Measurements from ENCODE around the gene SDR9C7. TPM values are rescaled to one million over a fixed set of nuclear protein-coding genes. Genes with fewer than 3 reads are reported as not detected.

SDR9C7 gene
- polyA plus RNA-seq, 1 experiment, result not detected

DNA sequence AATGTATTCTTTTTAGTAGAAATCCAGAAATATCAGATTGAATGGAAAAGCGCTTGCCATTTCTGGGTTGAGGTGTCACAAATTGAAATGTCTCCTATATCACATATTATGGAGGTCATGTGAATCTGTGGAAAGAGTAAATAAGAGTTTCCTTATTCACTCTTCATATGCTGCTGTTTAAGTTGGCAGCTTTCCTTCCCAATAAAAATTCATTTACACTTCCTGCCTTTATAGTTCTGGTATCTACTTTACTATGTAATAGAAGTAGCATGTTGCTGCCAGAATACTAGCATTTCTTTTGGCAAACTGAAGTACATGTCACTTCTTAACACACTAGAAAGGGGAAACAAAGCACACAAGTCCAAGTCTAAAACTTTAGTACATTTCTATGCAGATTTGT, 60.8 kb downstream of the SDR9C7 start:
- Histone ChIP-seq H3K4me3 (ENCODE audit: low read depth, low read length) (no peak overlapping the region), H3K27me3 (ENCODE audit: control insufficient read depth, insufficient read depth, low read length) (no peaks in the 10 kb centered on the region), H3K36me3 (ENCODE audit: control insufficient read depth, insufficient read depth, low read length) (no peaks in the 10 kb centered on the region)
- POLR2A ChIA-PET, result no interaction called here
- CTCF ChIA-PET, result no interaction called here
- no peak for DNase-seq (ENCODE audit: low read depth)
- TF ChIP-seq, protein P1, sequence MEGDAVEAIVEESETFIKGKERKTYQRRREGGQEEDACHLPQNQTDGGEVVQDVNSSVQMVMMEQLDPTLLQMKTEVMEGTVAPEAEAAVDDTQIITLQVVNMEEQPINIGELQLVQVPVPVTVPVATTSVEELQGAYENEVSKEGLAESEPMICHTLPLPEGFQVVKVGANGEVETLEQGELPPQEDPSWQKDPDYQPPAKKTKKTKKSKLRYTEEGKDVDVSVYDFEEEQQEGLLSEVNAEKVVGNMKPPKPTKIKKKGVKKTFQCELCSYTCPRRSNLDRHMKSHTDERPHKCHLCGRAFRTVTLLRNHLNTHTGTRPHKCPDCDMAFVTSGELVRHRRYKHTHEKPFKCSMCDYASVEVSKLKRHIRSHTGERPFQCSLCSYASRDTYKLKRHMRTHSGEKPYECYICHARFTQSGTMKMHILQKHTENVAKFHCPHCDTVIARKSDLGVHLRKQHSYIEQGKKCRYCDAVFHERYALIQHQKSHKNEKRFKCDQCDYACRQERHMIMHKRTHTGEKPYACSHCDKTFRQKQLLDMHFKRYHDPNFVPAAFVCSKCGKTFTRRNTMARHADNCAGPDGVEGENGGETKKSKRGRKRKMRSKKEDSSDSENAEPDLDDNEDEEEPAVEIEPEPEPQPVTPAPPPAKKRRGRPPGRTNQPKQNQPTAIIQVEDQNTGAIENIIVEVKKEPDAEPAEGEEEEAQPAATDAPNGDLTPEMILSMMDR (IDR thresholded peaks at IDR 0.05; ENCODE audit: insufficient read depth, low read depth, low read length), result no peak

Other genes with a start within 250 kb of the SDR9C7 start
- gene PTGES3, start 246.1 kb downstream of the SDR9C7 start, polyA plus RNA-seq (2011; rRNA removed), result 24.7 and 49.1 TPM in 2 replicates
- gene NACA, start 209.1 kb downstream of the SDR9C7 start, polyA plus RNA-seq (2011; rRNA removed), result 678 and 921 TPM in 2 replicates
- gene PRIM1, start 182.1 kb downstream of the SDR9C7 start, polyA plus RNA-seq (2011; rRNA removed), result 5.1 and 7.8 TPM in 2 replicates
- gene HSD17B6, start 171.1 kb downstream of the SDR9C7 start, polyA plus RNA-seq (2011; rRNA removed), result 11.3 and 12.2 TPM in 2 replicates
- 0.07 TPM in 2 replicates for gene RDH16, start 23.2 kb upstream of the SDR9C7 start, polyA plus RNA-seq (2011; rRNA removed)
- gene ZBTB39, start 72.1 kb upstream of the SDR9C7 start, polyA plus RNA-seq (2011; rRNA removed), result 3.9 and 4.2 TPM in 2 replicates
- gene TAC3, start 82.1 kb upstream of the SDR9C7 start, polyA plus RNA-seq (2011; rRNA removed), result not detected in 2 replicates
- gene MYO1A, start 115.7 kb upstream of the SDR9C7 start, polyA plus RNA-seq (2011; rRNA removed), result 0.02 and 0.15 TPM in 2 replicates
- gene NEMP1, start 144.4 kb upstream of the SDR9C7 start, polyA plus RNA-seq (2011; rRNA removed), result 6.7 and 12.0 TPM in 2 replicates
- 41.7 and 50.2 TPM in 2 replicates for gene NAB2, start 154.7 kb upstream of the SDR9C7 start, polyA plus RNA-seq (2011; rRNA removed)
- 110 and 177 TPM in 2 replicates for gene STAT6, start 177.0 kb upstream of the SDR9C7 start, polyA plus RNA-seq (2011; rRNA removed)
- 58.5 and 117 TPM in 2 replicates for gene LRP1, start 194.1 kb upstream of the SDR9C7 start, polyA plus RNA-seq (2011; rRNA removed)
- not detected in 2 replicates for gene LRP1-AS, start 213.2 kb upstream of the SDR9C7 start, polyA plus RNA-seq (2011; rRNA removed)

All from BJ (cell line).